ENCODE measurements around the gene KIF6.
"Not testable (repeated sequence)": the region's sequence is repeated elsewhere in the genome, so short reads cannot be mapped to it uniquely, and the experiment has no call there.

KIF6 gene

DNA sequence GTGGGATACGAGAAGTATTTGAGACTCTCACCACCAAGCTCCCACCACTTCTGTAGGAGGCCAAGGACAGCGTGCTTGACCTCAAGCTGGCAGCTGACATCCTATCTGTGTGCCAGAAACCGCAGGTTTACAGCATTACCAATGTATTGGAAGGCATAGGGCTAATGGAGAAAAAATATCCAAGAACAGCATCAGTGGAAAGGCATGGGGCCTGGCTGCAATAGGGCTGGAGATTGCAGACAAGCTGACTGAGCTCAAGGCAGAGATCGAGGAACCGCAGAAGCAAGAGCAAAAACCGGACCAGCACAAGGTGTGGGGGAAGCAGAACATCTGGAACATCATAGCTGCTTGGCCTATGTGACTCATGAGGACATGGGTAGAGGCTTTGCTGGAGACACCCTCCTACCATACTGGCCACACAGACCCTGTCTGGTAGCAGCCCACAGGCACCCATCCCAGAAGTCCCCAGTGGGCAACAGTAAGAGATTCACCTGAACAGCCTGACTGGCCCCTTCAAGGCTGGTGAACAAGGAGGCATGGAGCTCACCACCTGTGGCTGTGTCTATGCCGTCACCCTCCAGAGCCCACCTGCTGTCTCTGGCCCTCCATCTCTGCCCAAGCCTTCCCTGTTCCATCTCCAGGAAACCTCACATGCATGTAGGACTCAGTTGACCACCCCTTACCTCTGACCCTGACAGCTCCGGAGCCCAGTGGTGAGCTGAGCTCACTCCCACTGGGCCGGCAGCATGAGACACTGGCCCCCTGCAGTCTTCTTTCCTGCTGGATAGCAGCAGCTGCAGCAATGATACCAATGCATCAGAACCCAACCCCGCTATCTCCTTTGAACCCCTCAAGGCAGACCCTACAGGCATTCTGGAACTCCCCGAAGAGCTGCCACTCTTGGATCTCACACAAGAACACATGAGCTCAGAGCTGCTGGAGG is 171.1 kb downstream of the KIF6 start:
- DNase-seq (ENCODE audit: low spot score) = no peak

GRCh38 chr6:39553029-39553428 is 172.2 kb downstream of the KIF6 start:
- no peak for DNase-seq (ENCODE audit: low spot score)

DNA sequence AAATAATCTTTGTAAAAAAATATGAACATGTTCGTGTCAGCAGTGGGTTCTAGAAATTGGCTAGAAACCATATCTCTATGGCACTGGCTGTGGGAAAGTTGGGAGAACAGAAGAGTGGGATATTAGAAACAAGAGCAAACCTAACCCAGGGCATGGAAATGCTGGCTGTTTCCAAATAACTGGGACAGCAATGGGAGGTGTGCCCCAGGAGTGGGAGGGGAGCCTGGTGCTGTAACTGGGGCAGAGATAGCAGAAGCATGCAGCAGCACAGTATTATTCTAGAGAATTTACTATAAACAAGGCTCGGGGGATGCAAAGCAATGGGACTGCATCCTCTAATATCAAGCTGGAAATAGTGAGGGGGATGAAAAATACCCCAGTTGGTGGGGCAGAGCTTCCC is 175.0 kb downstream of the KIF6 start:
- no peak for DNase-seq (ENCODE audit: low spot score)

DNA sequence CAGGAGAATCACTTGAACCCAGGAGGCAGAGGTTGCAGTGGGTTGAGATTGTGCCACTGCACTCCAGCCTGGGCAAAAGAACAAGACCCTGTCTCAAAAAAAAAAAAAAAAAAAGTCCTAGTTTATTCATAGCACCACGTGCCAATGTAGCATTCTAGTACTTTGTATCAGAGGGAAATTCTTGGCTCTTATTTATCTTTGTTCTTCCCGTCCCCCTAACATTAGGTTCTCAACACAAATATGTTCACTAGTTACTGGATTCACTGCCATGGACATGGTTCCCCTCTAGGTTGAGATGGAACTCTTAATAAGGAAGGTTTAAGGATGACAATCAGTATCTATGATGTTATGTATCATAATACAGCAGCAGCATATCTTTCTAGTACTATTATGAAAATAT is 178.5 kb downstream of the KIF6 start:
- no peak for DNase-seq (ENCODE audit: low spot score)

DNA sequence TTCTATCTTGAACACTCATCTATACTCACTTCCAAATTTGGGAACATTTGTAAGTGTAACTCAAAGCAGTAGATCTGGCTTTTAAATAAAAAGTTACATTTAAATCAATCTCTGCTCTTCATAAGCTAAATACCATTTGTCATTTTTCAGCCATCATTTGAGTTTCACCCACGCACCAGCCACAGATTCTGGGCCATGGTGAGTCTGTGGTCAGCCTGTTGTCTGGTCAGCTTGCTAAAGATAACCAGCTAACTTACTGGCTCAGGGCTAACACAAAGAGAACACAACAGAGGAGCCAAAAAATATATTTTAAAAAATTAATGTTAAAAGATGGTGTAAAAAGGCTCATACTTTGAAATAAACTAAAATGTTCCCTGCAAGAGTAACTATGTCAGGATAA is 181.3 kb downstream of the KIF6 start:
- DNase-seq (ENCODE audit: low spot score) = no peak

DNA sequence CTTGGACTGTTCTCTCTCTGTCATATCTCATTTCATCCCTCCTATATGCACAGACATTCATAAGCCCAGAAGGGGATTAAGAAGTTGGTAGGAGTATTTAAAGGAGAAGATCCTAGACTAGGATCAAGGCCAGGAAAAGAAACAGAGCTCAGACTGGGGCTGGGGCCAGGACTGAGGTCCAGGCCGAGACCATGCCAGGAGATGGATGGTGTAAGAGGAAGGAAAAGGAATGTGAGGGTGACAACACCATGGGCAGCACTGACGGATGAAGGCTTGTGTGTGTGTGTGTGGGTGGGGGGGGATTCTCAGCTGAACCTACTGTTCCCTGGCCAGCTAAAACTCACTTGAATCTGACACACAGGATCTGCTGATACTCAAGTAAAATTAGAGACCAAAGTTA is 182.1 kb downstream of the KIF6 start:
- DNase-seq (ENCODE audit: low spot score) = no peak

DNA sequence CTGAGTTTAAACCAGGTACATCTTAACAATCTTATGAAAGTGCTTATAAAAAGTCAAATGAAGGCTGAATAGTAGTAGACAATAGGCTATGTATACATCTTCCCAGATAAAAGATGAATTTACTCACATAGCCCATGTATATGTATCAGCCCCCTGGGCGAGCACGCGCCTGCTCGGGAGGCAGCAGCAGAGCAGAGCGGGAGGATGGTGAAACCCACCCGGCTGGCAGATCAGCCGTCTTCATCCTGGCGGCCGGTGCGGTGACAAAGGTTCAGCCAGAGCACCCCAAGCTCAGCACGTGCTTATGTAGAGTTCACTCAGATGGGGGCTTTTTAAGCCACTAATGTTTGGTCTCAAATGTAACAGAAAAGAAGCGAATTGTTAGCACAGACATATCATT is 184.8 kb downstream of the KIF6 start:
- no peak for DNase-seq (ENCODE audit: low spot score)

GRCh38 chr6:39530201-39530759 is 194.9 kb downstream of the KIF6 start:
- DNase-seq (ENCODE audit: low spot score) = no peak

GRCh38 chr6:39527792-39528564 is 197.2 kb downstream of the KIF6 start:
- no peak for DNase-seq (ENCODE audit: low spot score)

DNA sequence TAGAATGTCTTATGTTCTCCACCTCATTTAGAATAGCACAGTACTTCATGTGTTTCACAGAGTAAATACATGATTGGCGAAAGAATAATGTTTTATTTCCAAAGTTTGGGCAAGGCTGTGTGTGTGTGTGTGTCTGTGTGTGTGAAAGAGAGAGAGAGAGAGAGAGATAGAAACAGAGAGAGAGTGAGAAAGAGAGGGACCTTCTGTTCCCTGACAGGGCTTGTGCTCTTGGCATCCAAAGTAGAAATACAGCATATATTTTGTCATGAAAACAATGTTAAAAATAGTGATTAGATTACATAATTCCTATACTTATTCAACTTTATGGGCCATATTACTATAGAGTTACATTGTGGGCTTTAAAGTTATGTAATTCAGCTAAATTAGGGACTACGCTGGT is 201.2 kb downstream of the KIF6 start:
- no peak for DNase-seq (ENCODE audit: low spot score)

- DNase-seq (ENCODE audit: low spot score) = no peak
Observed at GRCh38 chr6:39521958-39522357, 203.2 kb downstream of the KIF6 start.

DNA sequence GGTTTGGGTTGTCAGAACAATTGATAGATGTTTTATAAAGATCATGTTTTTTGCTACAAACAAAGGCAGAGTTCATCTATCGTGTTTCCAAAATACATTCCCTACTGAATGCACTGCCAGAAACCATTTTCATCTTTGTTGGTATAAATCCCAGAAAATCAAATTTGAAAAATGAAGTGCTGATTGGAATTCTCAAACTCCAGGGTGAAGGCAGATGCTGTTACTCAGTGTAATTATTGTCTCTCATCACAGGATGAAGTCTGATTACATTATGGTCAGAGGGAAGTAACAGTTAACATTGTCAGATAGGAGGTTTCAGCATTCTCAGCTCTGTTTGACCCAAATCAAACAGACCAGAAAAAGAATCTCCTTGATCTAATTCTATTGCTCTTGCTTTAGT is 204.3 kb downstream of the KIF6 start:
- DNase-seq (ENCODE audit: low spot score) = no peak

GRCh38 chr6:39520411-39520810 is 204.8 kb downstream of the KIF6 start:
- no peak for DNase-seq (ENCODE audit: low spot score)

- DNase-seq (ENCODE audit: low spot score) = no peak
Observed at GRCh38 chr6:39518221-39518620, 207.0 kb downstream of the KIF6 start.

GRCh38 chr6:39517756-39518155 is 207.5 kb downstream of the KIF6 start:
- no peak for DNase-seq (ENCODE audit: low spot score)

GRCh38 chr6:39516471-39516870 is 208.7 kb downstream of the KIF6 start:
- no peak for DNase-seq (ENCODE audit: low spot score)

DNA sequence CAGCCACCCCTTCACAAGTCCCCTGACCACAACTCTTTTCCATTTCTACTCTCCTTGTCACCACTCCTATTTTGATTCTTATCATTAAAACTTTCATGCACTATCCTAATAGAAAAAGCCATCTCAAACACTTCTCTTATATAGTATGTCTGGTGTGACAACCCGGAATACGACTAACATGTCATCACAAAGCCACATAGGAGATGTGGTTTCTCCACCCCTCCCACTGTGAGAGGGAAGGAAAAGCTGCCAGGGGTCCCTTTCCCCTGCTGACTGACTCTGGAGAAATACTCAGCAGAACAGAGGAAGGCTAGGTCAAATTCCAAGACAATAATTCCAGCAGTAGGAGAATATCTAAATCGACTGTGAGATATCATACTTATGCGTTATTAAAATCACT is 209.7 kb downstream of the KIF6 start:
- DNase-seq (ENCODE audit: low spot score) = no peak

GRCh38 chr6:39515006-39515405 is 210.2 kb downstream of the KIF6 start:
- no peak for DNase-seq (ENCODE audit: low spot score)

- not testable (repeated sequence) for DNase-seq (ENCODE audit: low spot score)
Observed at GRCh38 chr6:39509831-39510230, 215.4 kb downstream of the KIF6 start.

- DNase-seq (ENCODE audit: low spot score) = no peak
Observed at GRCh38 chr6:39508515-39508914, 216.7 kb downstream of the KIF6 start.

DNA sequence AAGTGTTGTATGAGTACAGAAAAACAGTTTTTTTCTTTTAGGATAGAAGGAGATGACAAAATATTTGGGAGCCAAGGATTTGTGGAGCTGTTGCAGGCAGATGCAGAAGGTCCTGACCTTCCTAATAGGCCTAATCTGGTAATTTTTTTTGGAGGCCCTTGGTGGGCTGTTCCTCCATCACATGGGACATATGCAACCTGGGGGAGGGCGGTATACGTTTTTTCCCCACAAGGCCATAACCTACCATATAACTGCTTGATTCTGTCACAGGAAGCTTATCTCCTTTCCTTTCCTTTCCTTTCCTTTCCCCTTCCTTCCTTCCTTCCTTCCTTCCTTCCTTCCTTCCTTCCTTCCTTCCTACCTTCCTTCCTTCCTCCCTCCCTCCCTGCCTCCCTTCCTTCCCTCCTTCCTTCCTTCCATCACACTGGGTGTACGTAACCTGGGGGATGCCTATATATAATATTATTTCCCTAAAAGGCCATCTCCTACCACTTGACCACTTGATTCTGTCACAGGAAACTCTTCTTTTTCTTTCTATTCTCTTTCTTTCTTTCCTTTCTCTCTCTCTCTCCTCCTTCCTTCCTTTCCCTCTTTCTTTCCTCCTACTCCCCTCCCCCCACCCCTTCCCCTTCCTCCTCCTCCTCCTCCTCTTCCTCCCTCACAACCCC is 217.7 kb downstream of the KIF6 start:
- DNase-seq (ENCODE audit: low spot score) = no peak

- DNase-seq (ENCODE audit: low spot score) = not testable (repeated sequence)
Observed at GRCh38 chr6:39502362-39502955, 222.7 kb downstream of the KIF6 start.
